D721Med (cell line): ENCODE data around the gene PCDHB11.
A peak's percentile ranks its signal among the peaks of the same experiment; 100 is the strongest.
"Not testable (repeated sequence)": the region's sequence is repeated elsewhere in the genome, so short reads cannot be mapped to it uniquely, and the experiment has no call there.

Source experiments
- DNase-seq: peaks from one replicate; pipeline ENCODE4 v3.0.0; 2011; ENCODE audit warnings: low spot score; ENCODE audit not compliant: insufficient read length
- FAIRE-seq: peaks from 2 replicates; lab custom pipeline; 2011; peaks lifted over from hg19 to GRCh38; lab: Jason Lieb, UNC
- CTCF ChIP-seq: IDR thresholded peaks from 2 replicates; pipeline ENCODE4 v1.5.1; 2012; ENCODE audit warnings: mild to moderate bottlenecking, control low read depth; ENCODE audit not compliant: insufficient read depth; ENCODE audit errors: missing control alignments

The PCDHB11 gene

GRCh38 chr5:141186897-141187512 lies 12.4 kb upstream of the PCDHB11 start, which contains the start of gene PCDHB9:
Gene PCDHB9, plus strand, starts transcription at chr5:141187161. Its CDS starts 158 bp downstream, at chr5:141187319.
- FAIRE-seq (peak; percentile 46), DNase-seq (peak; percentile 60)
- peak; percentile 23 for TF ChIP-seq CTCF

- not testable (repeated sequence) for FAIRE-seq, DNase-seq
Measured at GRCh38 chr5:141188682-141189081, 10.7 kb upstream of the PCDHB11 start.

GRCh38 chr5:141189131-141189530 lies 10.3 kb upstream of the PCDHB11 start:
- not testable (repeated sequence) for FAIRE-seq

GRCh38 chr5:141192110-141192725 lies 7.2 kb upstream of the PCDHB11 start, which contains the start of gene PCDHB10:
Gene PCDHB10, plus strand, starts transcription at chr5:141192353. Its CDS starts 200 bp downstream, at chr5:141192553.
- peak; percentile 66 for DNase-seq
- FAIRE-seq: peak; percentile 75
- TF ChIP-seq CTCF: peak; percentile 16

More at GRCh38 chr5:141189131-141189530, 10.3 kb upstream of the PCDHB11 start:
- not testable (repeated sequence) for DNase-seq

GRCh38 chr5:141194332-141194731 lies 5.1 kb upstream of the PCDHB11 start:
- DNase-seq, FAIRE-seq: not testable (repeated sequence)

GRCh38 chr5:141196363-141196762 lies 3.1 kb upstream of the PCDHB11 start:
- TF ChIP-seq CTCF: no peak
- FAIRE-seq (no peak), DNase-seq (no peak)

- DNase-seq, FAIRE-seq: not testable (repeated sequence)
Measured at GRCh38 chr5:141201126-141201525, 1.7 kb downstream of the PCDHB11 start.

GRCh38 chr5:141201646-141202045 lies 2.2 kb downstream of the PCDHB11 start:
- not testable (repeated sequence) for DNase-seq, FAIRE-seq

- FAIRE-seq (no peak), DNase-seq (no peak)
- TF ChIP-seq CTCF: no peak
Measured at GRCh38 chr5:141208478-141208877, 9.1 kb downstream of the PCDHB11 start, which contains the start of gene PCDHB12. Gene PCDHB12, plus strand, starts transcription at chr5:141208719. Its CDS starts 189 bp downstream, at chr5:141208908.

- DNase-seq, FAIRE-seq: not testable (repeated sequence)
Measured at GRCh38 chr5:141210281-141210680, 10.9 kb downstream of the PCDHB11 start.

GRCh38 chr5:141210849-141211248 lies 11.4 kb downstream of the PCDHB11 start:
- not testable (repeated sequence) for FAIRE-seq, DNase-seq

GRCh38 chr5:141213656-141214339 lies 14.4 kb downstream of the PCDHB11 start, which contains the start of gene PCDHB13:
Gene PCDHB13, plus strand, starts transcription at chr5:141213919. Its CDS starts 205 bp downstream, at chr5:141214124.
- peak; percentile 93 for FAIRE-seq

GRCh38 chr5:141214583-141214982 lies 15.2 kb downstream of the PCDHB11 start:
- not testable (repeated sequence) for FAIRE-seq, DNase-seq

More at GRCh38 chr5:141213656-141214339, 14.4 kb downstream of the PCDHB11 start, which contains the start of gene PCDHB13:
- DNase-seq: not testable (repeated sequence)

GRCh38 chr5:141215504-141215903 lies 16.1 kb downstream of the PCDHB11 start:
- not testable (repeated sequence) for DNase-seq, FAIRE-seq
